ENCODE results near the gene YBX2. TPM values are rescaled to one million over a fixed set of nuclear protein-coding genes. Genes with fewer than 3 reads are reported as not detected.
A peak's percentile ranks its signal among the peaks of the same experiment; 100 is the strongest.

The YBX2 gene
- total RNA-seq, 1 donor, result not detected

- Histone ChIP-seq H3K4me3 (ENCODE audit: low read length) (peak overlapping the region; percentile 76), H3K4me1 (ENCODE audit: insufficient read depth, low read length) (peaks cover 61% of the 10 kb centered on the region), H3K9me3 (ENCODE audit: low read depth, low read length) (no peaks in the 10 kb centered on the region), H3K27me3 (ENCODE audit: insufficient read depth, low read length) (no peaks in the 10 kb centered on the region)
Observed at GRCh38 chr17:7313890-7314718, 19.7 kb upstream of the YBX2 start.

- Histone ChIP-seq H3K9me3 (ENCODE audit: low read depth, low read length) (no peaks in the 10 kb centered on the region), H3K27me3 (ENCODE audit: insufficient read depth, low read length) (no peaks in the 10 kb centered on the region), H3K4me3 (ENCODE audit: low read length) (no peak overlapping the region), H3K4me1 (ENCODE audit: insufficient read depth, low read length) (peaks cover 68% of the 10 kb centered on the region)
Observed at GRCh38 chr17:7313088-7313889, 18.9 kb upstream of the YBX2 start.

DNA sequence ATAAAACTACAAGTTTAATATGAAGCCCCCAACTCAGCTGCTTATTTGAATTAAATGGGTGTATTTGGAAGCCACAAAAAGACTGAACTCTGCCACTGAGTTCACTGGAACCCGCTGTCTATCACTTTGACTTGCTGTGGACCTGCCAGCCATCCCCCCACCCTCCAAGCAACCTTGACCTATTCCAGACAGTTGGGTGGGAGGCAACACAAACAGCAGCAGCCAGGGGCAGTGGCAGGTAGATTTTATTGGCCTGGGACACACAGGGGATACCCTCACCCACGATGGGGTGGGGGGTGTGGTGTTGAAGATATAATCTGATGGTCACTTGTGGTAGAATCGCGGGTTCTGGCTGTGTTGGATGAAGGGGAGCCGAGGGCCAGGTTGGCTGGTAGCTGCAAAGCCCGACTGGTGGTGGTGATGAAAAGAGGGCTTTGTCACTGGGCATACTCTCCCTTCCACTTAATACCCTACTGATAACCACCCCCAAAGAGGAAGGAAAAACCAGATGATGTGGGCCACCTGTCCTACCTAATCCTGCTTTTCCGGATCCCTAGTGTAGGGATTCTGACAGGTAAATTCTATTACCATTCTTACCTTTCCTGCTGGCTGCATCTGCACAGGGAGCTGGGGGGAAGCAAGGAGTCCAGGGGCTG is 18.1 kb upstream of the YBX2 start:
- Histone ChIP-seq H3K27me3 (ENCODE audit: insufficient read depth, low read length) (no peaks in the 10 kb centered on the region), H3K4me1 (ENCODE audit: insufficient read depth, low read length) (peaks cover 68% of the 10 kb centered on the region), H3K9me3 (ENCODE audit: low read depth, low read length) (no peaks in the 10 kb centered on the region), H3K4me3 (ENCODE audit: low read length) (no peak overlapping the region)

DNA sequence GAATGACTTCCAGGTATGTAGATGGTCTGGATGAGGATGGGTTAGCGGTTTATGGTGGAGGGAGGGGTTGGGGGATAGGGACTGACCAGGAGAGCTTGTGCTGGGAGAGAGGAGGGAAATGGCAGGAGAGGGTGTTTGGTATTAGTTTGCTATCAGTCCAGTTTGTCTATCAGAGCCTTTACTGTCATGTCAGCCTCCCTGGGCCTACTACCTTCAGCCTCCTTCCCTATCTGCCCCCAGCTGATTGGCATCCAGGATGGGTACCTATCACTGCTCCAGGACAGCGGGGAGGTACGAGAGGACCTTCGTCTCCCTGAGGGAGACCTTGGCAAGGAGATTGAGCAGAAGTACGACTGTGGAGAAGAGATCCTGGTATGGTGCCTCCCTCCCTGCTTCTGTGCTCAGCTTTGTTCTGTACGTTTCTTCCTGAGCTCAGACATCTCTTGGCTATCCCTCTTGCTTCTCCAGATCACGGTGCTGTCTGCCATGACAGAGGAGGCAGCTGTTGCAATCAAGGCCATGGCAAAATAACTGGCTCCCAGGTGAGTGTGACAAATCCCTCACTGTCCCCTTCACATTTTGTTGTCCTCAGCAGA is 16.8 kb upstream of the YBX2 start:
- Histone ChIP-seq H3K9me3 (ENCODE audit: low read depth, low read length) (no peaks in the 10 kb centered on the region), H3K27me3 (ENCODE audit: insufficient read depth, low read length) (no peaks in the 10 kb centered on the region), H3K4me3 (ENCODE audit: low read length) (no peak overlapping the region), H3K4me1 (ENCODE audit: insufficient read depth, low read length) (peaks cover 72% of the 10 kb centered on the region)

- Histone ChIP-seq H3K4me1 (ENCODE audit: insufficient read depth, low read length) (peaks cover 64% of the 10 kb centered on the region), H3K4me3 (ENCODE audit: low read length) (no peak overlapping the region), H3K9me3 (ENCODE audit: low read depth, low read length) (no peaks in the 10 kb centered on the region), H3K27me3 (ENCODE audit: insufficient read depth, low read length) (no peaks in the 10 kb centered on the region)
Observed at GRCh38 chr17:7309628-7310027, 15.2 kb upstream of the YBX2 start.

GRCh38 chr17:7308625-7309433 is 14.4 kb upstream of the YBX2 start:
- H3K27me3 ChIP-seq (ENCODE audit: insufficient read depth, low read length), result no peaks in the 10 kb centered on the region
- H3K9me3 ChIP-seq (ENCODE audit: low read depth, low read length), result no peaks in the 10 kb centered on the region
- H3K4me1 ChIP-seq (ENCODE audit: insufficient read depth, low read length), result peaks cover 56% of the 10 kb centered on the region
- H3K4me3 ChIP-seq (ENCODE audit: low read length), result peak overlapping the region; percentile 97

- H3K9me3 ChIP-seq (ENCODE audit: low read depth, low read length), result no peaks in the 10 kb centered on the region
- H3K4me3 ChIP-seq (ENCODE audit: low read length), result peak overlapping the region; percentile 97
- H3K4me1 ChIP-seq (ENCODE audit: insufficient read depth, low read length), result peaks cover 47% of the 10 kb centered on the region
Observed at GRCh38 chr17:7307686-7308624, 13.5 kb upstream of the YBX2 start.

DNA sequence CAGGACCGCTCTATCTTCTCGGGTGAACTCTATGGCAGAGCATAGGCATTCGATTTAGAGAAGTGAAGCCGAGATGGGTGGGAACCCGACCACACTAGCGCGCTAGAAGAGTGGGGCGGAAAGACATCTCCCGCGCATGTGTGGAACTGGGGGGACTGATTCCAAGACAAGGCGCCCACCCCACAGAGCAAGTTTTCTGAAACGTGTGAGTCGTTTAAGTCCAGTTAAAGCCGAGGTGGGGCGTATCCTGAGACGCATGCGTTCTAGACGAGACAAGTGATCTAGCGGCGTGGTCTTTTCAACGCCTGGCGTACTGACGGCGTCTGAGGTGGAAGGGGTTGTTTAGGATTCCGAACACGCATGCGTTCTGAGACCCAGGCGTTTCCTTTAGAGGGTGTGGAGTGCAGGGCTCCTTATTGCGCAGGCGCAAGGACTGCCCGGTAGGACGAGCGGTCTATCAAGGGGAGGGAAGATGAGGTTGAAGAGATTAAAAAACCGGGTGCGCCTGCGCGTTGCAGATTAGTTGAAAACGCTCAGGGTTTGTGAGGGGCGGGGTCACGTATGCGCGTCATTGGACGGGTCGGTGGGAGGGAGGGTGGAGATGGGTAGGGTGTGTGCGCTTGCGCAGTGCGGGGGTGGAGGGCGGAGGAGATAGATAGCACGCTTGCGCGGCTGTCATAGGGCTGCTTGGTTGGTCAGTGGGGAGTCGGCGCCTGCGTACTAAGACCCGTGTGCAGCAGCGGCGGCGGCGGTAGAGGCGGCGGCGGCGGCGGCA is 12.7 kb upstream of the YBX2 start, which contains the start of gene EIF5A:
TSS of gene EIF5A (plus strand) at position 718 of the 775 bp plus-strand sequence. CDS start 2,008 bp downstream, outside the sequence.
- Histone ChIP-seq H3K9me3 (ENCODE audit: low read depth, low read length) (no peaks in the 10 kb centered on the region), H3K27me3 (ENCODE audit: insufficient read depth, low read length) (no peaks in the 10 kb centered on the region), H3K4me3 (ENCODE audit: low read length) (peak within 1 kb of the TSS; percentile 97), H3K4me1 (ENCODE audit: insufficient read depth, low read length) (peaks cover 40% of the 10 kb centered on the region)

More at GRCh38 chr17:7307686-7308624, 13.5 kb upstream of the YBX2 start:
- no peaks in the 10 kb centered on the region for H3K27me3 ChIP-seq (ENCODE audit: insufficient read depth, low read length)

DNA sequence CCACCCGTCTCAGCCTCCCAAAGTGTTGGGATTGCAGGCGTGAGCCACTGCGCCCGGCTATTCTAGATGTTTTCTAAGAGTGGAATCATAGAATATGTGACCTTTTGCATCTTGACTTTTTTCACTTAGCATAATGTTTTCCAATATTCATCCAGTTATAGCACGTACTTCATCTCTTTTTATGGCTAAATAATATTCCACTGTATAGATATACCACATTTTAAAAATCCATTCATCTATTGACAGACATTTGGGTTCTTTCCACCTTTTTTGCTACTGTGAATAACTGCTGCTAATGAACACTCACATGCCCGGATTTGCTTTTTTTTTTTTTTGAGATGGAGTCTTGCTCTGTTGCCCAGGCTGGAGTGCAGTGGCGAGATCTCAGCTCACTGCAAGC is 9.7 kb upstream of the YBX2 start:
- no peak overlapping the region for H3K4me3 ChIP-seq (ENCODE audit: low read length)
- H3K4me1 ChIP-seq (ENCODE audit: insufficient read depth, low read length), result peaks cover 16% of the 10 kb centered on the region
- H3K9me3 ChIP-seq (ENCODE audit: low read depth, low read length), result no peaks in the 10 kb centered on the region
- H3K27me3 ChIP-seq (ENCODE audit: insufficient read depth, low read length), result no peaks in the 10 kb centered on the region

GRCh38 chr17:7296189-7296861 is 1.9 kb upstream of the YBX2 start:
- Histone ChIP-seq H3K4me3 (ENCODE audit: low read length) (no peak overlapping the region), H3K4me1 (ENCODE audit: insufficient read depth, low read length) (peaks cover 26% of the 10 kb centered on the region), H3K27me3 (ENCODE audit: insufficient read depth, low read length) (peaks cover 31% of the 10 kb centered on the region), H3K9me3 (ENCODE audit: low read depth, low read length) (no peaks in the 10 kb centered on the region)

GRCh38 chr17:7295230-7296180 is 1.1 kb upstream of the YBX2 start:
- peaks cover 26% of the 10 kb centered on the region for H3K4me1 ChIP-seq (ENCODE audit: insufficient read depth, low read length)
- H3K9me3 ChIP-seq (ENCODE audit: low read depth, low read length), result no peaks in the 10 kb centered on the region
- no peak overlapping the region for H3K4me3 ChIP-seq (ENCODE audit: low read length)
- H3K27me3 ChIP-seq (ENCODE audit: insufficient read depth, low read length), result peaks cover 31% of the 10 kb centered on the region

All from mononuclear cell (primary cell).